Measurements from ENCODE around the gene GOLGA6L10.
"Not testable (repeated sequence)": the region's sequence is repeated elsewhere in the genome, so short reads cannot be mapped to it uniquely, and the experiment has no call there.

DNA sequence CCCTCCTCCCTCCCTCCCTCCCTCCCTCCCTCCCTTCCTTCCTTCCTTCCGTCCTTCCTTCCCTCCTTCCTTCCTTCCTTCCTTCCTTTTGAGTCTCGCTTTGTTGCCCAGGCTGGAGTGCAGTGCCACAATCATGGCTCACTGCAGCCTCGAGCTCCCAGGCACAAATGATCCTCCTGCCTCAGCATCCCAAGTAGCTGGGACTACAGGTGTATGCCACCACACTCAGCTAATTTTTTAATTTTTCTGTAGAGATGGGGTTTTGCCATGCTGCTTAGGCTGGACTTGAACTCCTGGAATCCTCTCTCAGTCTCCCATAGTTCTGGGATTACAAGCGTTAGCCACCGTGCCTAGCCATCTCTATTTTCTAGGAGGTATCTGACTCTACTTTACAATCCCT lies 38.0 kb downstream of the GOLGA6L10 start:
- not testable (repeated sequence) for TF ChIP-seq POLR2A, CTCF (IDR thresholded peaks at IDR 0.05)

All from uterus (tissue), 2 donors.